ENCODE data around the gene CPXM2.

Gene CPXM2

DNA sequence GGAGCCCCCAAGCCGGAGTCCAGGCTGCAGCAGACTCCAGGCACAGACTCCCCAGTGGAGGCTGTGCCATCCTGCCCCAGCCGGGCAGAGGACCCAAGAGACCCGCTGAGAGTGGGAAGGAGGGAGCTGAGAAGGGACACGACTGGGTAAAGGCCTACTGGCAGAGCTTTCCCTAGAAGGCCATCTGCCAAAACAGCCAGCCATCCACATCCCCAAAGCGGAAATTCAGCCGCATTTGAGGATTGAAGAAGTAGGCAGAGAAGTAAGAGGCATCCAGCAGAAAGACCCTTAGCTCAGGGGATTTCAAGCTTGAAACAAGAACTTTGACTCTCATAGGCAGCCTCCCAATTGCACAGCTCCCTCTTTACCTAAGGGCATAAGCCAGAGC, 857 bp downstream of the CPXM2 start:
- H3K9me3 Mint-ChIP-seq = no peaks in the 10 kb centered on the region
- H3K4me1 Mint-ChIP-seq = no peaks in the 10 kb centered on the region
- no peak overlapping the region for H3K27ac Mint-ChIP-seq
- ATAC-seq (ENCODE audit: low read depth) (no peak), DNase-seq (ENCODE audit: low spot score in 2 of 2) (no peak)
- no peaks in the 10 kb centered on the region for H3K36me3 Mint-ChIP-seq
- no peak overlapping the region for H3K4me3 Mint-ChIP-seq
- peaks cover 14% of the 10 kb centered on the region for H3K27me3 Mint-ChIP-seq

DNA sequence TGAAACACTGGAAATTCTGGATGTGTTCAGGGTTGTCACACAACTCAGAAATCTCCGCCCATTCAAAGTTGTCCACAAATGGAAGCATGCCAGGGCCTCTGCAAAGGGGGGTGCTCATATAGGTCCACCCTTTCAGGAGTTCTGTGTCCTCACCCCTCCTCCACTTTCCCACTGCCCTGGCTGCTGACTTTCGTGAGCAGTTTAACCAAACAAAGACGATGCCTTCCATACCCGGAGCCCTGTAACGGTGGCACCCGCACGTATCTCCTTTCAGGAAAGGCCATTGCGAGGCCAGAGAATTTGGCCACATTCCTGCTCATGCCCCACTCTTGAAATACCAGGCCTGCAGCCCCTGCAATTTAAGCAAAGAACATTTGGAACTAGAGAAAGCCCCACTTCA, 1.4 kb downstream of the CPXM2 start:
- H3K4me1 Mint-ChIP-seq = no peaks in the 10 kb centered on the region
- H3K36me3 Mint-ChIP-seq = no peaks in the 10 kb centered on the region
- H3K9me3 Mint-ChIP-seq = no peaks in the 10 kb centered on the region
- H3K27ac Mint-ChIP-seq = no peak overlapping the region
- no peak for ATAC-seq (ENCODE audit: low read depth)
- no peak overlapping the region for H3K4me3 Mint-ChIP-seq
- DNase-seq (ENCODE audit: low spot score in 2 of 2) = no peak
- peaks cover 14% of the 10 kb centered on the region for H3K27me3 Mint-ChIP-seq

DNA sequence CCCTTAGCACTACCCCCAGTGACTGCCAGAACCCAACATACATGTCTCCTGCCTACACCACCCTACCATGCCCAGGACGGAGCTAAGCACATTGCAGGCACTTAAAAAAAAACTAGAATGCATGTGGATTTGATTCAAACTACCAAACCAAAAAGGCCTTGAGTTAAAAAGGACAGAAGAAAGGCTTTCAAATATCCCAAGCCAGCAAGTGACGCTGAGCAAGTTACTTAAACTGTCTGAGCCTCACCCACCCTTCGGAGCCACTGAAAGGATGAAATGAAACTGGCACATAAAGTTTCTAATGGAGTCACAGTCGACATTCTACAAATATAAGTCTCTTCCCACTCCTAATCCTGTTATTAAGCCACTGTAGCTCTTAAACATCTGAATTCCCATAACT, 1.8 kb downstream of the CPXM2 start:
- Mint-ChIP-seq H3K27ac (no peak overlapping the region), H3K4me3 (no peak overlapping the region), H3K27me3 (peaks cover 13% of the 10 kb centered on the region), H3K4me1 (no peaks in the 10 kb centered on the region), H3K36me3 (no peaks in the 10 kb centered on the region), H3K9me3 (no peaks in the 10 kb centered on the region)
- no peak for ATAC-seq (ENCODE audit: low read depth)
- no peak for DNase-seq (ENCODE audit: low spot score in 2 of 2)

DNA sequence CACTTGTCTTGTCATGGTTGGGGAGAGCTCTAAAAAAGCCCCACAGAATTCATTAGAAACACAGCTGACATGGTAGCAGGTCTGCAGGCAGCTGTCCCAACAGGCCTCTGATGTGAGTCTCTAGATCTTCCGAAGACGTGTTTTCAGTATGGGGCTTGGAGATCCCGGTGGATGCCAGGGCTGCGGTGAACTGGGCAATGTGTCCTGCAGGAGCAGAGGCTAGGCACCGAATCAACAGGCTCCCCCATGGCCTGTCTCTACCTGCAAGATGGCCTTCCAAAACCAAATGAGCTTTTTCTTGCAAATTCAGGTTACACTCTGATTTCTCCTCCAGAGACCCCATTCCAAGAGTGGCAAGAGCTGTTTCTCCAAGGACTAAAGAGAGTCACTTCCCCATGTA, 2.9 kb downstream of the CPXM2 start:
- Mint-ChIP-seq H3K4me3 (no peak overlapping the region), H3K36me3 (no peaks in the 10 kb centered on the region), H3K9me3 (no peaks in the 10 kb centered on the region), H3K27me3 (peaks cover 10% of the 10 kb centered on the region), H3K4me1 (no peaks in the 10 kb centered on the region), H3K27ac (no peak overlapping the region)
- no peak for ATAC-seq (ENCODE audit: low read depth)
- no peak for DNase-seq (ENCODE audit: low spot score in 2 of 2)

DNA sequence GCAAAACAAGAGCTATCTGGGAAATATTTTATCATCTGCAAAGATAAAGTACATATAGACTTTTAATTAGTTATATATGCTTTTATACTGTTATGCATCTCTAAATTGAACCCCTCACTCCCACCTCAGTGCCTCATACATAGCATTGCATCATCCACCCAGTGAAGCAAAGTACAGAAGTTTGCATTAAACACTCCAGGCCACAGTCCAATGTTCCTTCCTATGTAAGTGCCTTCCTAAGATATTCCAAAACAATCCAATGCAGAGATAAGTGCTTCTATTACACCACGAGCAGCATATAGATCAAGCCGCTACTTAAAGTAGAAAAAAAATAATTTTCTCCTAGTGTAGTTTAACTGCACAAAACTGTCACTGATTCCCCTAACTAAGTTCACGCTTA, 3.4 kb downstream of the CPXM2 start:
- no peak for DNase-seq (ENCODE audit: low spot score in 2 of 2)
- no peaks in the 10 kb centered on the region for H3K9me3 Mint-ChIP-seq
- no peak for ATAC-seq (ENCODE audit: low read depth)
- no peaks in the 10 kb centered on the region for H3K36me3 Mint-ChIP-seq
- H3K4me1 Mint-ChIP-seq = no peaks in the 10 kb centered on the region
- H3K27me3 Mint-ChIP-seq = peaks cover 12% of the 10 kb centered on the region
- H3K4me3 Mint-ChIP-seq = no peak overlapping the region
- H3K27ac Mint-ChIP-seq = no peak overlapping the region

DNA sequence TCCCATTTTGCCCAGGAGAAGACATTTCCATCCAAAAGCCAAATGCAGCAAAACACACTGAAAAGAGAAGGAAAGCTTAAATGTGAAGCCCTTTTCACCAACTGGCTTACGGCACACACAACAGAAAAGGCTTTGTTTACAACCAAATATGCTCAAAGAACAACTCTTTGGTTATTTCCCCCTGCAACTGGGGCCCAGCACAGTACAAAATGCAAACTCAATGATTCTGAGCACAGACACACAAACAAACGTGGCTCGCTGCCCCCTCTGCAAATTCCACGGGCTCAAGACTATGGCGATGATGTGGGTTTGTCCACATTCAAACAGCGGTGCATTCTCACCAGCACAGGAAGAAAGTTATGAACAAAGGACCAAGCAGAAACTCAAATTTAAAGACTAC, 5.3 kb downstream of the CPXM2 start:
- DNase-seq (ENCODE audit: low spot score in 2 of 2) = no peak
- Mint-ChIP-seq H3K4me3 (no peak overlapping the region), H3K27me3 (peaks cover 10% of the 10 kb centered on the region), H3K4me1 (no peaks in the 10 kb centered on the region), H3K27ac (no peak overlapping the region), H3K36me3 (no peaks in the 10 kb centered on the region), H3K9me3 (no peaks in the 10 kb centered on the region)
- ATAC-seq (ENCODE audit: low read depth) = no peak

DNA sequence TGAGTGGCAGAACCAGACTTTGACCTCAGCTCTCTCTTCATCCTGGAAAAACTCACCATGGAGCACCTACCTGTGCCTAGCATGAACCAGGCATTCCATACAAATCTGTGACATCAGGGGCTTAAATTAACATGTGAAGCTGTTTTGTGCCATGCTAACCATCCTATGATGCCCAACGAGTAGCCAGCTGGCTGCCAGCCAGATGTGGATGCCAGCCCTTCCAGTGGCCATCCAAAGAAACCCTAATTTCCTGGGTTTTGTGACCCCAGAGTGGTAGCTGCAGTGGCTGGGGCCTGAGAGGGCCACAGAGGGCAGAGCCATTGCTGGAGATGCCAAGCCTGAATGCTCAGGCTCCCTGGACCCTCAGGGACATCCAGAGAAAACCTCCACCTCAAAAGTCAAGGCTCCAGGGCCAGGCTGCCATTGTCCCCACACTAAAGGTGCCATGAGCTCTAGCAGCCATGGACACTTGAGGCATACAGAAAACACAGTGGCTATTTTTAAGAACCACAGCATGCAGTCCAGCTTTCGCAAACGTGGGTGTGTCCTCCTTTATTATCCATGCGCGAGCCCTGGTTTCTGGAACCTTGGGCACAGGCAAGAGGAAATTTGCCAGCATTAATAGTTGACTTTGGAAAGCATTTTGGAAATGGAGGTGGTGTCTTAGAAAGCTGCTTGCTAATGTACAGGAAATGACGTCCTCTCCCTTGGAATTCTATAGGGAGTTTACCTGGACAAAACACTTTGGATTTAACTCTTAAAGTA, 6.0 kb downstream of the CPXM2 start:
- H3K36me3 Mint-ChIP-seq = no peaks in the 10 kb centered on the region
- H3K27me3 Mint-ChIP-seq = peaks cover 8% of the 10 kb centered on the region
- no peaks in the 10 kb centered on the region for H3K9me3 Mint-ChIP-seq
- no peak for ATAC-seq (ENCODE audit: low read depth)
- H3K27ac Mint-ChIP-seq = no peak overlapping the region
- DNase-seq (ENCODE audit: low spot score in 2 of 2) = no peak
- no peak overlapping the region for H3K4me3 Mint-ChIP-seq
- no peaks in the 10 kb centered on the region for H3K4me1 Mint-ChIP-seq

DNA sequence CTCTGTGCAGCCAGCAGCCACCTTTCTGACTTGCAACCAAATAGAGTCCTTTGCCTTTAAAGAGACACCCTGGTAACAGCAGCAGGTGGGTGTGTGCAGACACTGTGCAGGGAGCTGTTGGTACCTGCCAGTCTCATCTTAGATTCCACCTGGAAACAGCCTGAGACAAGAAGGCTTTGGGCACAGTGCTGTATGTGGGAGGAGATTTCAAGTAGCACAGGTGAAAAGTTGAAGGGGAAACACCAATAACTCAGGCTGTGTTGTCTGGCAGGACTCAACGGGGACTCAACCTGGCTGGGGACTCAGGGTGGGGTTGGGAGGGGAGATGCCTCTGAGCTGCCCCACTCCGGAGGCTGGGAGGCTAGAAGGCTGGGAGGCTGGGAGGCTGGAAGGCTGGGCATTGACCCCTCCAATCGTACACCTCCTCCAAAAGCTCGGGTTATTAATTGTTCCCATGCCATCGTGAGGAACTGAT, 6.7 kb downstream of the CPXM2 start:
- no peaks in the 10 kb centered on the region for H3K9me3 Mint-ChIP-seq

DNA sequence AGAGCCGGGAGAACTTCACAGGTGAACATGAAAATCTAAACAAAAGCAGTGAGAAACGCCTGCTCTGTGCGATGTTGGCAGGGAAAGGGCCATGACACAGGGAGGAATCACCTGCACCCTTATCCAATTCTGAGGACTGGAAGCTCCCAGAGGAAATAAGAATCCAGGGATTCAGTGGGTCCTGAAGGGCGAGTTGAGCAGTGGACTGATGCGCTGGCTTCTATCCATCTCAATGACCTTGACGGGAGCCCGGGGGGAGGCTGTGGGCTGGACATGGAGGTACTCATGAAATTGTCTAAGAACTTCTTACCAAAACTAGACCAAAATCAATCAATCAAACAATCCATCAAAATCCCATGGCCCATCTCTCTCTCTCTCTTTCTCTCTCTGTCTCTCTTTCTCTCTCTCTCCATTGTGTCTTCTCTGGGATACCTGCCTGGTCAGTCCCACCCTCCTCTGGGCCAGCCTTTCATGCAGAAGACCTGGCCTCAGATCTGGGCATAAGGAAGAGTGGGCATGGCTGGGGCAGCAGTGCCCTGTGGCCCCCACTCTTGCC, 7.2 kb downstream of the CPXM2 start:
- no peak overlapping the region for H3K27ac Mint-ChIP-seq
- no peak for ATAC-seq (ENCODE audit: low read depth)

More for the DNA sequence above, 6.7 kb downstream of the CPXM2 start:
- no peak for DNase-seq (ENCODE audit: low spot score in 2 of 2)
- Mint-ChIP-seq H3K27me3 (peaks cover 8% of the 10 kb centered on the region), H3K27ac (no peak overlapping the region), H3K4me3 (no peak overlapping the region), H3K36me3 (no peaks in the 10 kb centered on the region), H3K4me1 (no peaks in the 10 kb centered on the region)
- no peak for ATAC-seq (ENCODE audit: low read depth)

DNA sequence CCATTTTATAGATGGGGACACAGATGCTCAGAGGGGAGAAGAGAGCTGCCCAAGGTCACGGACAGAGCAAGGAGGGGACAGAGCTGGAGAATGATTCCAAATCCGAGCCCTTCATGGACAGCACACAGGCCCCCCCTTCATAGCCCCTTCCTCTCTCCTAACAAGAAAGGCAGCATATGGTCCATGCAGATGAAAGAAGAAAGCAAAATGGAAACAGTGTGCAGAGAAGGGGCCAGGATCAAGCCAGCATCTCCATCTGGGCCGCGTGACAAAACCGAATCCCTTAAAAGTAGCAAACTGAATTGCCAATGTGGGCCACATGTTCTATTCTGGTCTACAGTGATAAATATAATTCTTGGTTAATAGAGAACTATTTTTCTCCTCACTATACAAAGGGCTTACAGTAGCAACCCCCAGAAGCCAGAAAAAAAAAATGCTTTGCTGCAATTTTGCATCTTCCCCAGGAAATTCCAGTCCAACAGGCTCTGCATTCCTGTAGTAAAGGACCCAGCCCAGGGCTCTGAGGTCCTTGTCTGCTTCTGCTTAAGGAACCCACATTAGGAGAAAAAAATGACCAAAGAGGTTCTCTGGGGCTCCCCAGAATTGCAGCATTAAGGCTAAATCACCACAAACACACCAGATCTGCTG, 7.8 kb downstream of the CPXM2 start:
- no peak overlapping the region for H3K27ac Mint-ChIP-seq
- peaks cover 5% of the 10 kb centered on the region for H3K27me3 Mint-ChIP-seq
- no peak for ATAC-seq (ENCODE audit: low read depth)
- no peak overlapping the region for H3K4me3 Mint-ChIP-seq
- DNase-seq (ENCODE audit: low spot score in 2 of 2) = no peak
- H3K4me1 Mint-ChIP-seq = no peaks in the 10 kb centered on the region
- no peaks in the 10 kb centered on the region for H3K36me3 Mint-ChIP-seq
- no peaks in the 10 kb centered on the region for H3K9me3 Mint-ChIP-seq

More for the DNA sequence above, 7.2 kb downstream of the CPXM2 start:
- Mint-ChIP-seq H3K27me3 (peaks cover 5% of the 10 kb centered on the region), H3K36me3 (no peaks in the 10 kb centered on the region), H3K4me1 (no peaks in the 10 kb centered on the region), H3K4me3 (no peak overlapping the region), H3K9me3 (no peaks in the 10 kb centered on the region)
- DNase-seq (ENCODE audit: low spot score in 2 of 2) = no peak

DNA sequence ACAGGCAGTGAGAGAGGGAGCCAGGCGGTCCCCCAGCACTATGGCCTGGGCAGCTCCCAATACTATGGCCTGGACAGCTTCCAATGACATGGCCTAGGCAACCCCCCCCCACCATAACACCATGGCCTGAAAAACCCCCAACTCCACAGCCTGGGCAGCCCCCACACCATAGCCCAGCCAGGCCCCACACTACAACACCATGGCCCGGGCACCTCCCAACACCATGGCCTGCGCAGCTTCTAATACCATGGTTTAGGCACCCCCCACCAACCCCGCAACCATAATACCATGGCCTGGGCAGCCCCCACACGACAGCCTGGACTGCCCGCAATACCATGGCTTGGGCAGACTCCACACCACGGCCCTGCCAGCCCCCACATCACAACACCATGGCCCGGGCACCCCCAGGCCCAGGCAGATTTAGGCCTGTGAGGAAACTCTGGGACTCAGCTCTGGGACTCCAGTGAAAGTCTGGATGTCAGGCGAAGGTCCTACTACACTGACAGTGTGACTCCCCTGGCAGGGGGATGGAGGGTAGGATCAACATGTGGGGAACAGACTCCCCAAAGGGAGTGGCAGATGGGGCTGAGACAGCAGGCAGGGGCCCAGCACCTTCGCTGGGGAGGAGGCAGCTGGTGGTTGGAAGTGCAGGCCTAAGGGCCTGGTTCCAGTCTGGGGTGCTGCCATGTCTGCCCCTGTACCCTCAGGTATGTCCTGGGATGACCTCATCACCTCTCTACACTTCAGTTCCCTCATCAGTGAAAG, 8.7 kb downstream of the CPXM2 start:
- Mint-ChIP-seq H3K27ac (no peak overlapping the region), H3K36me3 (no peaks in the 10 kb centered on the region), H3K9me3 (no peaks in the 10 kb centered on the region), H3K27me3 (peaks cover 3% of the 10 kb centered on the region), H3K4me3 (no peak overlapping the region), H3K4me1 (no peaks in the 10 kb centered on the region)
- DNase-seq (ENCODE audit: low spot score in 2 of 2) = no peak
- ATAC-seq (ENCODE audit: low read depth) = no peak

DNA sequence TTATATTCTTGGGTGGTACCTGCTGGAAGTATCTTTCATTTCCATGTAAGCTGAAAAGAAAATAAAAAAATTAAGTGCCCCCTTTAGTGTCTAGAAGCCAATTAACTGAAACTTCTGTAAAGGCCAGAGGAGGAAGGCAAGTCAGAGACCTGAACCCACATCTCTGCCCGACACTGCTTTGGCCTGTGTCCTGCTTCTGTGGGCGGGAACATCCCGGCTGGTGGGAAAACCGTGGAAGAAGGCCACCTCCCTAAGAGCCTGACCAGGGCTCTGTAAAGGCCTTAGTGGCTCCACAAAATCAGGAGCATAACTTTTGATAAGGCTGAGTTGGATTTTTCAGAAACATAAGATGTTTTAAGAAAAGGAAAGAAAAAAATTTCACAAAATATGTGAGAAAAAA, 9.4 kb downstream of the CPXM2 start:
- Mint-ChIP-seq H3K27ac (no peak overlapping the region), H3K4me1 (no peaks in the 10 kb centered on the region), H3K9me3 (peaks cover 1% of the 10 kb centered on the region), H3K27me3 (peaks cover 5% of the 10 kb centered on the region), H3K4me3 (no peak overlapping the region), H3K36me3 (no peaks in the 10 kb centered on the region)
- ATAC-seq (ENCODE audit: low read depth) (no peak), DNase-seq (ENCODE audit: low spot score in 2 of 2) (no peak)

DNA sequence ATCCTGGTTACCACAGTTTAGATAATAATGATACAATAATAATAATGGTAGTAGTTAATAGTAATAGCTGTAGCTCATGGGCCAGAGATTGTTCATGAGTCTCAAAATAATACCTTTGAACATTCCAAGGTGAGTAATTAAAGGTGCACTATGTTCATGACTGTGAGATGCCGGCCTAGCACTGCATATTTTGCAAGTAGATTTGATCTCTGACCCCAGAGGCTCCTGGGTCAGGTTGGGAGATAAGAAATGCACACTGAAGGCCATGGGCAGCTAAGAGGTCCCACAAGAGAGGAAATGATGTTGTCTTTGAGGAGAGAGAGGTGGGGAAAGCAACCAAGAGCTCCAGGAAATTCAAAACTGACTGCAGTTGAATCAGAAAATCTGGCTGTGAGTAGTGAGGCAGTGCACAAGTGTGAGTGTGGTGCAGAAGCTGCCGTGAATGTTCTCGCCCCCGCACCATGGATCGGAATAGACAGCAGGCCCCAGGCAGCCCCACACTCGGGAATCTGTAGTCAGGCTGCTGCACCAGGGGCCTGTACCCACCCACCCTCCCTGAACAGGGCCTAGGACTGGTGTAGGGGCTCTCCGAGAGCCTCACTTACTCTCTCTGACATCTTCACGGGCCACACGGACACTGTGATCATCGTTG, 11.9 kb downstream of the CPXM2 start:
- Mint-ChIP-seq H3K36me3 (no peaks in the 10 kb centered on the region), H3K4me1 (no peaks in the 10 kb centered on the region), H3K4me3 (no peak overlapping the region), H3K27ac (no peak overlapping the region), H3K9me3 (peaks cover 1% of the 10 kb centered on the region), H3K27me3 (peaks cover 5% of the 10 kb centered on the region)
- no peak for DNase-seq (ENCODE audit: low spot score in 2 of 2)
- no peak for ATAC-seq (ENCODE audit: low read depth)
